ENCODE data around the gene PLXND1.
A peak's percentile ranks its signal among the peaks of the same experiment; 100 is the strongest.

The PLXND1 gene

DNA sequence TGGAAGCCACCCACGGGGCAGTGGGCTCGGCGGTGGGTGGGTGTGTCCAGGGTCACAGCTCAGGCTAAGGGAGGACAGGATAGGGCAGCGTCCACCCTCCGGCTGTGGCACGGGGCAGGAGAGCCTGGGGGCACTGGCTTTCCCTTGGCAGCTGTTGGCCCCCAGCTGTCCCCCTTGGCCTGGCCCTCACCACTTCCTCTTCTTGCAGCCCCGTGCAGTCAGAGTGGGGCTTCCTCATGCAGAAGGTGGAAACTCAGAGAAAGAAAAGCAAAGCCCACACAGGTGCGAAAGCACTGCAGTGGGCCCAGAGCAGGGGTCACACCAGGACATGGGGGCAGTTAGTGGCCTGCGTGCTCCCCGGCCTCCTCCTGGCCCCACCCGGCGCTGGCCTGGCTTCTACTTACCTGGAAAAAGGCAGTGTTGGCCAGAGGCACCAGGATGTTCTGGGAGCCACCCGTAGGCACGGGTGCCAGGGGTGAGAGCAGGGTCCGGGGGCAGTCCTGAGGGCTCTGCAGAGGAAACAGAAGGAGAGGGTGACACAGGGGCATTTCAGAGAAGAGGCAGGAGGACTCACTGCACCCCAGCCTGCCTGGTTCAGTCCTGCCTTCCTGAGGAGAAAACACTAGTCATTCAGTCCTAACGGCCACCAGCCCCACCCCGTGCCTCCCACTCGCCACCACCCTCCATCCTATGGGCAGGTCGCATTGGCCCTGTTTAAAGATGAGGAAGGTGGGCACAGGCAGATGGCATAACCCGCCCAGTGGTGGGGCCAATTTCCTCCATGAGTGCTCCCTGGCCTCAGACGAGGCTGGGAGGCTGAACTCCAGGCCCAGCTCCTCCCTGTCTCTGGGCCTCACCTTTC, 28.3 kb downstream of the PLXND1 start:
- H3K36me3 ChIP-seq (ENCODE audit: insufficient read depth, insufficient read length, low read length) = peaks cover 99% of the 10 kb centered on the region
- H3K9ac ChIP-seq (ENCODE audit: insufficient read length, low read depth) = no peak overlapping the region
- no peak for TF ChIP-seq YY1 (IDR thresholded peaks at IDR 0.05; ENCODE audit: insufficient read depth, insufficient read length)
- TF ChIP-seq ZNF274 (IDR thresholded peaks at IDR 0.05; ENCODE audit: low read depth, low read length) = no peak
- TF ChIP-seq SUZ12 (IDR thresholded peaks at IDR 0.05; ENCODE audit: extremely low read depth, insufficient read depth, insufficient read length) = no peak
- no peak for DNase-seq (ENCODE audit: low read depth, low spot score)
- no peak overlapping the region for H3K4me3 ChIP-seq (ENCODE audit: insufficient read length, low read depth)
- no peaks in the 10 kb centered on the region for H3K27me3 ChIP-seq (ENCODE audit: insufficient read depth, insufficient read length)
- peaks cover 33% of the 10 kb centered on the region for H3K4me1 ChIP-seq (ENCODE audit: insufficient read depth, insufficient read length)
- H3K9me3 ChIP-seq (ENCODE audit: insufficient read depth, low read length) = no peaks in the 10 kb centered on the region

DNA sequence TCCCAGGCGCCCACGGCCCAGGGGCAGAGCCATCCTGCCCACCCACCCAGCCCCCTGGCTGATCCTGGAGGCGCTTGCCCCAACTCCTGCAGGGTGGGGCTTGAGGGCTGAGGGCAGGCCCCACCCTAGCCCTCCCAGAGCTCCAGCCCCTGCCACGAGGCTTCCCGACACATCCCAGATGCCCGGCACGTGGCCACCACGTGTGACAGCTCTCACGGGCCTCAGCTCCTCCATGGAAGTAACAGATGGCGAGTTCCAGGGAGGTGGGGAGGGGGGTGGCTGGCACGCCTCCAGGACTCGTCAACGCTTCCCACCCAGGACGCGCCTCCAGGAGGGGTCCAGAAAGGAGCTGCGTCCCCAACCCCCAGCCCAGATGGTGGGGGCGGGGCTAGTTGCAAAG, 29.1 kb downstream of the PLXND1 start:
- H3K4me1 ChIP-seq (ENCODE audit: insufficient read depth, insufficient read length) = peaks cover 33% of the 10 kb centered on the region
- peaks cover 99% of the 10 kb centered on the region for H3K36me3 ChIP-seq (ENCODE audit: insufficient read depth, insufficient read length, low read length)
- no peak overlapping the region for H3K4me3 ChIP-seq (ENCODE audit: insufficient read length, low read depth)
- no peak overlapping the region for H3K9ac ChIP-seq (ENCODE audit: insufficient read length, low read depth)
- no peak for DNase-seq (ENCODE audit: low read depth, low spot score)
- H3K9me3 ChIP-seq (ENCODE audit: insufficient read depth, low read length) = no peaks in the 10 kb centered on the region
- TF ChIP-seq ZNF274 (IDR thresholded peaks at IDR 0.05; ENCODE audit: low read depth, low read length) (no peak), YY1 (IDR thresholded peaks at IDR 0.05; ENCODE audit: insufficient read depth, insufficient read length) (no peak), SUZ12 (IDR thresholded peaks at IDR 0.05; ENCODE audit: extremely low read depth, insufficient read depth, insufficient read length) (no peak)
- H3K27me3 ChIP-seq (ENCODE audit: insufficient read depth, insufficient read length) = no peaks in the 10 kb centered on the region

DNA sequence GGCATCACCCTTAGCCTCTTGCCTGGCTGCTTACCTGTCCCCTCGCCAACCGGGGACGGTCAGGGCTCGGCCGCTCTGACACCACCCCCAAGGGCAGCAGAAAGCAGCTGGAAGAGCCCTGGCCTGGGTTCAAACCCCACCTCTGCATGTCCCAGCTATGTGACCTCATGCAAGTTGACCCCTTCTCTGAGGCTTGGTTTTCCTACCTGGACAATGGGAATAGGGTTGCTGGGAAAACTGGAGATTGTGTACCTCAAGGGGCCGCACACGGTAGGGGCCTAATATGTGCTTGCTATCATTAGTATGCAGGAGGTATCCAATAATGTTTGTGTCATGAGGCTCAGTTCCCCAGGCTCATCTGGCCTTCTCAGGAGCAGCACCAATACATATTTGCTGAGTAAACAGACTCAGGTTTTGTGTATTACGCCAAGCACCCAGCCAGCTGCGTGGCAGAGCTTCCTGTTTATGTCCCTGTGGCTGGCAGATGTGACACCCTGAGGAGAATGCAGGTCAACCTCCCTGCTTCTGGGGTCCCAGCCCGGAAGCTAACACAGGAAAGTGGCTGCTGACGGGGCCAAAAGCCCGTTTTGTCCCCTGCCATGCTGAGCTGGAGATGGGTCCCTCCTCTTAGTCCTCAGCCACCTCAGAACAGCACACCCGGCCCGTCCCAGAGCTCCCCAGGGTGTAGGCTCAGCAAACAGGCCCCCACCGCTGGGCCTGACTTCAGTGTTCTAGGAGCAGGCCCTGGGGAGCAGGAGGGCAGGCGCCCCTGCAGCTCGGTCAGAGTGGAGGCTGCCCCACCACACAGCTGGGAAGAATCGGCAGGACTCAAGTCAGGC, 29.7 kb downstream of the PLXND1 start:
- no peak for DNase-seq (ENCODE audit: low read depth, low spot score)
- Histone ChIP-seq H3K27me3 (ENCODE audit: insufficient read depth, insufficient read length) (no peaks in the 10 kb centered on the region), H3K4me3 (ENCODE audit: insufficient read length, low read depth) (no peak overlapping the region), H3K9ac (ENCODE audit: insufficient read length, low read depth) (peak overlapping the region; percentile 63), H3K4me1 (ENCODE audit: insufficient read depth, insufficient read length) (peaks cover 33% of the 10 kb centered on the region), H3K9me3 (ENCODE audit: insufficient read depth, low read length) (no peaks in the 10 kb centered on the region), H3K36me3 (ENCODE audit: insufficient read depth, insufficient read length, low read length) (peaks cover 99% of the 10 kb centered on the region)
- no peak for TF ChIP-seq ZNF274 (IDR thresholded peaks at IDR 0.05; ENCODE audit: low read depth, low read length)

DNA sequence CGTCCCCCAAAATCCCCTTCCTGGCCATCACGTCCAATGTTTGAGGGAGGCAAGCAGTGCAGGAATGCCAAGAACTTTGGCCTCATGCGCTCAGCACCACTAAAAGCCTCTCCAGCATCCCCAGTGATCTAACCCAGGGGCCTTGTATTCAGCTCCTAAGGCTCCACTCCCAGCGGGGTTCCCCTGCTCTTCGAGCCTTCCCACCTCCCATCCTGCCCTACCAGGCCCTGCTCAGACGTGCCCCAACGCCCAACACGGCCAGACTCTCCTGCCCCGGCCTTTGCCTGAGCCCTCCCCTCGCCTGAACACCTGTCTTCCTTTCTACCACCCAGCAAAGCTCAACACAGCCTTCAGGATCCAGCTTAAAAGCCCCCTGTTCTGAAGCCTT, 30.5 kb downstream of the PLXND1 start:
- H3K4me1 ChIP-seq (ENCODE audit: insufficient read depth, insufficient read length) = peaks cover 33% of the 10 kb centered on the region
- H3K36me3 ChIP-seq (ENCODE audit: insufficient read depth, insufficient read length, low read length) = peaks cover 99% of the 10 kb centered on the region
- no peak overlapping the region for H3K4me3 ChIP-seq (ENCODE audit: insufficient read length, low read depth)
- no peaks in the 10 kb centered on the region for H3K27me3 ChIP-seq (ENCODE audit: insufficient read depth, insufficient read length)
- peak overlapping the region; percentile 11 for H3K9ac ChIP-seq (ENCODE audit: insufficient read length, low read depth)
- TF ChIP-seq ZNF274 (IDR thresholded peaks at IDR 0.05; ENCODE audit: low read depth, low read length) (no peak), YY1 (IDR thresholded peaks at IDR 0.05; ENCODE audit: insufficient read depth, insufficient read length) (no peak), SUZ12 (IDR thresholded peaks at IDR 0.05; ENCODE audit: extremely low read depth, insufficient read depth, insufficient read length) (no peak)
- no peak for DNase-seq (ENCODE audit: low read depth, low spot score)
- no peaks in the 10 kb centered on the region for H3K9me3 ChIP-seq (ENCODE audit: insufficient read depth, low read length)

DNA sequence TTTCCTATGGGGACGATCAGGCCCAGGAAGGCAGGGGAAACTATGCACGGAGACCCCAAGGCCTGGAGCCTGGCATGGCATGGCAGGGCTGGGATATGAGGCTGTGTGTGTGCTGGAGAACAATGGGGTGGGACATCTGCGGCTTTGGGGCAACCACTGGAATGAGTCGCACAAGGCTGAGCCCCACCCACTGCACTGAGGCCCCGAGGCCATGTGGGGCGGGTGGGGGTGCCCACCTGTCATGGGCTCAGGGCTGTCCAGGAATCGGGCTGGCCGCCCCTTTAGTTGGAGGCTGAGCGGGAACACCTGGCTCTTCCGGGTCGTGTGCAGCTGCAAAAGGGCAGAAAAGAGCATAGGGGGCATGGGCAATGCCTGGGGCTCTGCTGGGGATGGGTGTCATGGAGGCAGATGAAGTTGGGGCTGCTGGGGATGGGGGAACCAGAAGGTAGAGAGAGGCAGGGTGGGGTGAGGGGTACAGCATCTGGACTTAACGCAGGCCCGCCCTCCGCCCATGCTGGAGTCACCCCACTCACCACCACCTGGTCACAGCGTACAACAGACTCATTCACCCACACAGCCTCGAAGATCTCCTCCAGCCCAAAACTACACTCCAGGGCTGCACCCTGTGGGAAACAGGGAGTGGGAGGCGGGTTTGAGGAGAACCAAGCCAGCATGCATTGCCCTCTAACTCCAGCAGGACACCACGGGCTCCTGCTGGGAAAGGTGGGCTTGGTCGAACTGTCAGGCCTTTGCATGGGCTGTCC, 31.1 kb downstream of the PLXND1 start:
- Histone ChIP-seq H3K4me3 (ENCODE audit: insufficient read length, low read depth) (no peak overlapping the region), H3K9ac (ENCODE audit: insufficient read length, low read depth) (peak overlapping the region; percentile 50), H3K36me3 (ENCODE audit: insufficient read depth, insufficient read length, low read length) (peaks cover 99% of the 10 kb centered on the region), H3K9me3 (ENCODE audit: insufficient read depth, low read length) (no peaks in the 10 kb centered on the region), H3K4me1 (ENCODE audit: insufficient read depth, insufficient read length) (peaks cover 33% of the 10 kb centered on the region), H3K27me3 (ENCODE audit: insufficient read depth, insufficient read length) (no peaks in the 10 kb centered on the region)
- TF ChIP-seq YY1 (IDR thresholded peaks at IDR 0.05; ENCODE audit: insufficient read depth, insufficient read length) = no peak
- no peak for TF ChIP-seq SUZ12 (IDR thresholded peaks at IDR 0.05; ENCODE audit: extremely low read depth, insufficient read depth, insufficient read length)
- TF ChIP-seq ZNF274 (IDR thresholded peaks at IDR 0.05; ENCODE audit: low read depth, low read length) = no peak
- no peak for DNase-seq (ENCODE audit: low read depth, low spot score)

DNA sequence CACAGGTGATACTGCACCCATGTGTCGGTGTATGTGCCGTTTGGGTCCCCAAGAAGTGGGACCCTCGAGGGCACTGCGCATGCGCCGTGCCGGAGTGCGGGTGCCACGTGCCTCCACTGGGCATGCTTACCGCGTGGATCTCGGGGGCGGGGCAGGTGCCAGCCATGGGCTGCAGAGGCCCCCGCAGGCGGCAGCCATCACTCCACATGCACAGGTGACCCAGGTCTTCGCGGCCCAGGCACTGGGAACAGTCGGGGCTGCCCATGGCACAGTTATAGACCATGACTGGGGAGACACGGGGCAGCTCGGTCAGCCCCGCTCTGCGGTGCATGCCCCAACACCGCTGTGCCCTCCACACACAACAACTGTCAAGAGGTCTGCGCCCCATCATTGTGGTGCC, 32.3 kb downstream of the PLXND1 start:
- Histone ChIP-seq H3K27me3 (ENCODE audit: insufficient read depth, insufficient read length) (no peaks in the 10 kb centered on the region), H3K4me1 (ENCODE audit: insufficient read depth, insufficient read length) (peaks cover 33% of the 10 kb centered on the region), H3K9ac (ENCODE audit: insufficient read length, low read depth) (no peak overlapping the region), H3K36me3 (ENCODE audit: insufficient read depth, insufficient read length, low read length) (peaks cover 99% of the 10 kb centered on the region), H3K4me3 (ENCODE audit: insufficient read length, low read depth) (no peak overlapping the region), H3K9me3 (ENCODE audit: insufficient read depth, low read length) (no peaks in the 10 kb centered on the region)
- DNase-seq (ENCODE audit: low read depth, low spot score) = no peak
- TF ChIP-seq SUZ12 (IDR thresholded peaks at IDR 0.05; ENCODE audit: extremely low read depth, insufficient read depth, insufficient read length) (no peak), ZNF274 (IDR thresholded peaks at IDR 0.05; ENCODE audit: low read depth, low read length) (no peak), YY1 (IDR thresholded peaks at IDR 0.05; ENCODE audit: insufficient read depth, insufficient read length) (no peak)

All from NT2/D1 (cell line).